GM11168 (cell line): Measurements from ENCODE around the gene NOPCHAP1.
"Not testable (repeated sequence)": the region's sequence is repeated elsewhere in the genome, so short reads cannot be mapped to it uniquely, and the experiment has no call there.

Experiments
- in situ Hi-C: fragments of 300-500 bp; cut with MboI; formaldehyde crosslinking; loops from one replicate; pipeline ENCODE4 v1.12.0; 2022; ENCODE audit warnings: low sequenced_read_pairs; ENCODE audit not compliant: unreplicated experiment

The NOPCHAP1 gene

GRCh38 chr12:104964167-104964855 is 21.8 kb upstream of the NOPCHAP1 start:
- in situ Hi-C loops = no loop called here

DNA sequence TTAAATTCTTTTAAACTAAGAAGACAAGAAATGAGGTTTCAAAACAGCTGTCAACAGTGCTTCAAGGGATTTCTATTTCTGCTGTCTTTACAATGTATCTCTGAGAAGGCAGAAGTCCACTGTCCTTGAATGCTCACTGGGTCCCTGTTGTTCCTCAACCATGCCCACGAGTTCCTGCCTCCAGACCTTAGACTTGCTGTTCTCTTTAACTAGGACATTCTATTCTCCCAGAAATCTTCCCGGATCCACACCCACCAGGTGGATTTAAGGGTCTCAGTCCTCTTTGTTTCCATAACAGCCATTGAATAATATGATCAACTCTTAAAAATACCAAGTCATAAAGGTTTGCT is 21.3 kb upstream of the NOPCHAP1 start:
- in situ Hi-C loops = no loop called here

- in situ Hi-C loops = no loop called here
Measured at GRCh38 chr12:104966677-104967076, 19.4 kb upstream of the NOPCHAP1 start.

DNA sequence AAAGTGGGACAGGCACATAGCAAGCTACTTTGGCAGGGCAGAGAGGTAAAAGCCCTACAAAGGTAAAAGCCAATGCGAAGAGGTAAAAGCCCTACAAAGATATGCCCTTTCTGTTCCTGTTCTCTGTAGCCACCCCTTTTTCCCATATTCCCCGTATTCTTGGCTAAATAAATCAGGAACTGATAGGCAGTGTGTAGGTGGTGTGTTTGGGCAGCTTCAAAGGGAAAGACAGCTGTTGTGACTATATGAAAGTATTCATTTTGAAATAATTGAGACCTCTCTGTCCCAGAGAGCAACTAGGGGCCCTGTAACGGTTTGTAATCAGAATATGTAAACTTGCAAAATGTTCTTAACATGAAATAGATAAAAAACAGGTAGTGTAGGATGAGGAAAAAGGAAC is 16.8 kb upstream of the NOPCHAP1 start:
- in situ Hi-C loops = no loop called here

GRCh38 chr12:104971306-104971705 is 14.8 kb upstream of the NOPCHAP1 start:
- in situ Hi-C loops = no loop called here

GRCh38 chr12:104973250-104973649 is 12.9 kb upstream of the NOPCHAP1 start:
- in situ Hi-C loops = no loop called here

DNA sequence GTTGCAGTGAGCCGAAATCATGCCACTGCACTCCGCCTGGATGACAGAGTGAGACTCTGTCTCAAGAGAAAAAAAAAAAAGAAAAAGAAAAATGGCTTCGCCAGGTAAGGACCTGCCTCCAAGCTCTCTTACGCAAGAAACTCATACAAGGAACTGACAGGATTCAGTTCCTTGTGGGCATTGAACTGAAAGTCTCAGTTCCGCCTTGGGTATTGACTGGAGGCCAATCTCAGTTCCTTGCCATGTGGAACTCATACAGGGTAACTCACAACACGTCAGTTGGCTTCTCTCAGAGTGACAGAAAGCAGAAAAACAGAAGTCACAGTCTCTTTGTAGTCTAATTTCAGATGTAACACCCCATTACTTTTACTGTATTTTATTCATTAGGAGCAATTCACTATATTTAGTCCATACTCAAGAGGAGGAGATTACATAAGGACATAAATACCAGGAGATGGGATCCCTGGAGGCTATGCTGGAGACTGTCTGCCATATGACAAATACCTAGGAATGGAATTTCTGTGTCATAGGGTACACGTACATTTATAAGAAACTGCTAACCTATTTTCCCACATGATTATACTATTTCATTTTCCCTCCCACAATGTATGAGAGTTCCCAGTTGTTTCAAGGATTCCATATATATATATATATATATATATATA is 11.4 kb upstream of the NOPCHAP1 start:
- in situ Hi-C loops = no loop called here

DNA sequence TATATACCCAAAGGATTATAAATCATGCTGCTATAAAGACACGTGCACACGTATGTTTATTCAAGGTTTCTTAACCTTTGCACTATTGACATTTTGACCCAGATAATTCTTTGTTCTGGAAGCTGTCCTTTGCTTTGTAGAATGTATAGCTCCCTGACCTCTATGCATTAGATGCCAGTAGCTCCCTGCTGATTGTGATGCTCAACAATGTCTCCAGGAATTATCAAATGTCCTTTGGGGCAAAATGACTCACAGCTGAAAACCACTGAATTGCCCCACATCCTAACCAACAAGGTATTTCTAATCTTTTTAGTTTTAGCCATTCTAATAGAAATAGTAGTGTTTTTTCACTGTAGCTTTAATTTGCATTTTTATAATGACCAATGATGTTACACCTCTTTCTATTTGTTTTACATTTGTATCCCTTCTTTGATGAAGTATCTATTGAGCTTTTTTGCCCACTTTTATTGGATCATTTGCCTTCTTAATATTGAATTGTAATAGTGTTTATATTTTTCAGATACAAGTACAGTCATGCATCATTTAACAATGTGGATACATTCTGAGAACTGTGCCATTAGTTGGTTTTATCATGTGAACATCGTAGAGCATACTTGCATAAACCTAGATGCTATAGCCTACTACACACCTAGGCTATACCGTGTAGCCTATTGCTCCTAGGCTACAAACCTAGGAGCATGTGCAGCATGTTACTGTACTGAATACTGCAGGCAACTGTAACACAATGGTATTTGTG is 10.4 kb upstream of the NOPCHAP1 start:
- in situ Hi-C loops = no loop called here

DNA sequence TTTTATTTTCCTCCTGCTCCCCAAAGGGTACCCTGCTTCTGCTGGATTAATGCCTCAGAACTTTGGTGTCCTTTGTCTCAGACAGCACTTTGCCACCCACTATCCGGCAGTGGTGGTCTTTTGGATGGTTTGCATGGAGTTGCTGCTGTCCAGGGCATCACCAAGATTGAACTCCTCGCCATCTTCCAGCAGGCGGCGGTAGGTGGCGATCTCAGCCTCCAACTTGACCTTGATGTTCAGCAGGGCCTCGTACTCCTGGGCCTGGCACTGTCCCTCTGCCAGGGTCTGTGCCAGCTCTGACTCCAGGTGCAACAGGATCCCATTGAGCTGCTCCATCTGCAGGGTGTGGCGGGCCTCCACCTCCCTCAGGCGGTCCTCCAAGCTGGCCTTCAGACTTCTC is 9.4 kb upstream of the NOPCHAP1 start:
- in situ Hi-C loops = no loop called here

GRCh38 chr12:104977688-104978087 is 8.4 kb upstream of the NOPCHAP1 start:
- in situ Hi-C loops = not testable (repeated sequence)

GRCh38 chr12:104985206-104985605 is 910 bp upstream of the NOPCHAP1 start:
- in situ Hi-C loops = no loop called here

- in situ Hi-C loops = no loop called here
Measured at GRCh38 chr12:104990950-104991349, 4.8 kb downstream of the NOPCHAP1 start.

GRCh38 chr12:104991565-104992128 is 5.5 kb downstream of the NOPCHAP1 start:
- in situ Hi-C loops = no loop called here

DNA sequence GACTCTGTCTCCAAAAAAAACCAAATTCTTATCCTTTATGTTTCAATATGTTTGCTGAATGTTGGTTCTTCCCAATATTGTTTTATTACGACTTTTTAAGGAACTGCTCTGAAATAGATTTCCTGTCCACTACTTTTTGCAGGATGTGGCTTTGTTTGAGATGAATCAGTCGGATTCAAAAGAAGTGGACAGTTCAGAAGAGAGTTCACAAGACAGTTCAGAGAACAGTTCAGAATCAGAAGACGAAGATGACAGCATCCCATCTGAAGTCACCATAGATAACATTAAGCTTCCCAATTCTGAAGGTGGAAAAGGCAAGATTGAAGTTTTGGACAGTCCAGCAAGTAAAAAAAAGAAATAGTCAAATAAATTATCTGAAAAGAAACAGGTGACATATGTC is 8.2 kb downstream of the NOPCHAP1 start:
- in situ Hi-C loops = no loop called here

GRCh38 chr12:104997541-104997940 is 11.4 kb downstream of the NOPCHAP1 start:
- in situ Hi-C loops = no loop called here

GRCh38 chr12:104998423-104999346 is 12.6 kb downstream of the NOPCHAP1 start:
- in situ Hi-C loops = no loop called here

DNA sequence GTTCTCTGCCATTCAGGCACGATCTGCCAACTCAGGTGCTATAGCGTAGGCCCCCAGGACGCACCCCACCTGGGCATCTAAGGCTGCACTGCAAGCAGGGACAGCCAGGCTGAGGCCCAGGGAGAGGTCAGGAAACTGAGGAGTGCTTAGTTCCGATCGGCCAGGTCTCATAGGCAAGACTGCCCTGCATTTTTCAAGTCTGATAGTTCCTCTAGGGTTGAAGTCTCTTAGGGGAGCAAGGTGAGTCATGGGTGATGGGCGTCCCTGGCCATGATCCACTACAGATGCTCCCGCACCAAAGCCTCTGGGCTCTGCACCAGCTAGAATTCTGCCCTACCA is 13.2 kb downstream of the NOPCHAP1 start:
- in situ Hi-C loops = no loop called here

DNA sequence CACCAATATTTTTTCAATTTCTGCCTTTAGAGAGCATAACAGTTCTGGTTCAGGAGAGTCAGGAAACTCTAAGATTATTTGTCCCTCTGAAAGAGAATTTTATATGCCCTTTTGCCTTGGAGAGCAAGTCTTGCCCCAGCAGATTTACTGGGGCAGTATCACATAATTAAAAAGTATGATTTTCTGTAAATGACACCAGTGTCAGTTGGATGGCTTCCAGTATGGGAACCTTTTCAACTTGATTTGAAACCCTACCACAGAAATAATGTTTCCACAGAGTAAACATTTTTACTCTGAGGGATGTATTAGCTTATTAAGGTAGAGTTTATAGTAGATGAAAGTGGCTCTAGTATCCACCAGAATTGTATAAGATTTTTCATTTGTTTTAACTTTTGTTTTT is 15.4 kb downstream of the NOPCHAP1 start:
- in situ Hi-C loops = no loop called here

GRCh38 chr12:105013892-105014291 is 27.8 kb downstream of the NOPCHAP1 start:
- in situ Hi-C loops = no loop called here

DNA sequence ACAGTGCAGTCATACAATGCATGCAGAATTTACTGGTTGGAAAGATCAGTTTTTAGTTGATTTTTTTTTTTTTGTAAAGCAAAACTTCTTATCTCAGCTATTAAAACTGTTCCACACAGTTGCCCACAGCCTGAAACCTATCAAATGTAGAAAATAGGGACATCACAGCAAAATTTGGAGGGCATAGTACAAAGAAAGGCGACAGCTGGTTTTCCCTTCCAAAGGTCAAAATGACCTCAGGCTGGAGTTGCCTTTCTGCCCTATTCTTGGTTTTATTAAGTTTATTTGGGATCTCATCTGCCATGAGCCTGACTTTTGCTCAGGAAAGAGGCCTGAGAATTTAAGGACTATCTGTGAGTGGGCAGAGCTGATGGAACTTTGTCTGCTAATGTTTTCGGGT is 28.5 kb downstream of the NOPCHAP1 start:
- in situ Hi-C loops = no loop called here
